Measurements from ENCODE around the gene ITPR1.

ITPR1 gene

GRCh38 chr3:4690277-4690676 is 197.1 kb downstream of the ITPR1 start:
- no peak for DNase-seq

- DNase-seq: no peak
These were observed 200.5 kb downstream of the ITPR1 start for GRCh38 chr3:4693620-4694019.

GRCh38 chr3:4695846-4696245 is 202.7 kb downstream of the ITPR1 start:
- no peak for DNase-seq

GRCh38 chr3:4696266-4696665 is 203.1 kb downstream of the ITPR1 start:
- DNase-seq: no peak

GRCh38 chr3:4698125-4698821 is 205.1 kb downstream of the ITPR1 start:
- no peak for DNase-seq

- DNase-seq: no peak
These were observed 209.9 kb downstream of the ITPR1 start for GRCh38 chr3:4703054-4703480.

GRCh38 chr3:4704552-4704951 is 211.4 kb downstream of the ITPR1 start:
- DNase-seq: no peak

GRCh38 chr3:4707324-4707723 is 214.2 kb downstream of the ITPR1 start:
- no peak for DNase-seq

- no peak for DNase-seq
These were observed 215.1 kb downstream of the ITPR1 start for GRCh38 chr3:4708230-4708629.

- DNase-seq: no peak
These were observed 216.2 kb downstream of the ITPR1 start for GRCh38 chr3:4709341-4709740.

GRCh38 chr3:4710191-4710590 is 217.0 kb downstream of the ITPR1 start:
- no peak for DNase-seq

- no peak for DNase-seq
These were observed 218.5 kb downstream of the ITPR1 start for GRCh38 chr3:4711680-4711992.

GRCh38 chr3:4712109-4712508 is 219.0 kb downstream of the ITPR1 start:
- no peak for DNase-seq

- DNase-seq: no peak
These were observed 220.9 kb downstream of the ITPR1 start for GRCh38 chr3:4714045-4714444.

- no peak for DNase-seq
These were observed 223.1 kb downstream of the ITPR1 start for GRCh38 chr3:4716266-4716665.

- DNase-seq: no peak
These were observed 223.7 kb downstream of the ITPR1 start for GRCh38 chr3:4716706-4717362.

- no peak for DNase-seq
These were observed 224.2 kb downstream of the ITPR1 start for GRCh38 chr3:4717363-4717740.

- no peak for DNase-seq
These were observed 225.1 kb downstream of the ITPR1 start for GRCh38 chr3:4718179-4718736.

GRCh38 chr3:4719046-4719501 is 225.9 kb downstream of the ITPR1 start:
- no peak for DNase-seq

- DNase-seq: peak; percentile 28
These were observed 227.3 kb downstream of the ITPR1 start for GRCh38 chr3:4720316-4721075.

GRCh38 chr3:4721511-4721911 is 228.4 kb downstream of the ITPR1 start:
- DNase-seq: no peak

- DNase-seq: peak; percentile 23
These were observed 229.0 kb downstream of the ITPR1 start for GRCh38 chr3:4722103-4722502.

- DNase-seq: no peak
These were observed 231.0 kb downstream of the ITPR1 start for GRCh38 chr3:4724051-4724629.
